Upper lobe of right lung (tissue), 1 donor: ENCODE results near the gene TUBB. TPM values are rescaled to one million over a fixed set of nuclear protein-coding genes. Genes with fewer than 3 reads are reported as not detected.

ENCODE experiments used
- ATAC-seq: fragments of 200-7000 bp; cut with Tn5 transposase; one replicate; pipeline ENCODE4 v1.9.1; 2020; ENCODE audit warnings: mild to moderate bottlenecking, moderate library complexity
- DNase-seq: peaks from one replicate; pipeline ENCODE4 v3.0.0-alpha.2; 2020
- H3K27ac ChIP-seq: fragments of 200-600 bp; one replicate; pipeline ENCODE4 v1.8.0; 2022
- H3K27me3 ChIP-seq: fragments of 200-600 bp; one replicate; pipeline ENCODE4 v1.8.0; 2022; ENCODE audit warnings: mild to moderate bottlenecking
- H3K36me3 ChIP-seq: fragments of 200-600 bp; one replicate; pipeline ENCODE4 v1.8.0; 2022
- H3K4me1 ChIP-seq: fragments of 200-600 bp; one replicate; pipeline ENCODE4 v1.8.0; 2022
- H3K4me3 ChIP-seq: fragments of 200-600 bp; one replicate; pipeline ENCODE4 v1.8.0; 2022; ENCODE audit warnings: mild to moderate bottlenecking
- H3K9me3 ChIP-seq: fragments of 200-600 bp; one replicate; pipeline ENCODE4 v1.8.0; 2022
- CTCF ChIP-seq: fragments of 200-600 bp; IDR thresholded peaks from one replicate; pipeline ENCODE4 v1.8.0; 2022; ENCODE audit warnings: antibody characterized with exemption
- intact Hi-C: fragments of 100-400 bp; cut with DNase I; formaldehyde crosslinking; loops from one replicate; pipeline ENCODE4 v1.11.0; 2022
- total RNA-seq: library from RNA; stranded (reverse); fragmentation: NEBNext Ultra II Directional; extraction: Animal tissue kit (Norgen Biotek cat#: 25700); gene quantifications from one replicate; pipeline ENCODE4 v1.2.1, GENCODE V29; 2021
- donor health status: DM: no; HTN: yes; CAD: no; lungs with severe emphysema.

Gene TUBB
- total RNA-seq, 1 donor from 2014 or later, result 243 TPM

- Histone ChIP-seq H3K9me3 (no peaks in the 10 kb centered on the region), H3K27me3 (no peaks in the 10 kb centered on the region), H3K4me3 (peak overlapping the region; percentile 78), H3K4me1 (peaks cover 43% of the 10 kb centered on the region), H3K27ac (peak overlapping the region; percentile 11), H3K36me3 (peaks cover 47% of the 10 kb centered on the region)
- ATAC-seq (peak; percentile 87), DNase-seq (peak; percentile 93)
- intact Hi-C loops, result loop anchor here (2.0 kb wide), 1 partner anchor 44 kb away; no protein-coding TSS in a partner anchor
- TF ChIP-seq CTCF, result peak; percentile 98
These were observed 41.0 kb upstream of the TUBB start for GRCh38 chr6:30678964-30679726.

DNA sequence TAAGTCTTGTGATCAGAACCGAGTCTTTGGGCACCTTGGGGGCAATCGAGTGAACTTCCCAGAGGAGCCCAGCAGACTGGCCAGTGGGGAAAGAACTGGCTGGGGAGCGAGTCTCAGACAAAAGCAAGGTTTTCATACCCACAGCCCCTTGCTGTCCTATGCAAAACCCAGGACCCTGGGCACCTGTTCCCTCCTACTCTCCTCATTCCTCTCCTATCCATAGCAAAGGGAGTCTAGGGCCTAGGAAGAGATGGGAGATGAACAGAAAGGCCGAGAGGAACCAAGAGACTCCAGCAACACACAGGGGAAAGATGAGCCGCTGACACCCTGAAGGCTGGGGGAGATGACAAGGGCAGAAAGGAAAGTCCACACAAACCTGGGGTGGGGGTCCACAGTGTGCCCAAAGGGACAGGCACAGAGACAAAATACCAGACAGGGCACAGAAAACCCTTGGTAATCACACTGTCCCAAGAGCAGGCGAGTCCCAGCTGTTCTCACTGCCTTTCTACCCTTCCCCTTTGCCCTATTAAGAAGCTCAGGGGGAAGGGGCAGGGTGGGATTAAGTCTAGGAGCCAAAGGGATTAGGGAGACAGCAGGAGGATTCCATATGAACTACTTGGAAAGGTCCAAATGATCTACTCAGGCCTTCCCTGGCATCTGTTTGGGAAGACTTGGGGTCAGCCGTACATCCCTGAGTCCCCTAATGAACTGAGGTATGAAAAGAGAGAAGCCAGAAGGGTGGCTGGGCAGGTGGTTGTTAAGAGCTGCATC is 40.2 kb upstream of the TUBB start:
- H3K9me3 ChIP-seq, result no peaks in the 10 kb centered on the region
- peaks cover 46% of the 10 kb centered on the region for H3K4me1 ChIP-seq
- H3K27ac ChIP-seq, result peak overlapping the region; percentile 92
- no peak for ATAC-seq
- no peaks in the 10 kb centered on the region for H3K27me3 ChIP-seq
- peak overlapping the region; percentile 78 for H3K4me3 ChIP-seq
- no peak for DNase-seq
- peaks cover 47% of the 10 kb centered on the region for H3K36me3 ChIP-seq
- intact Hi-C loops, result loop anchor here (2.0 to 5.0 kb wide), 2 partner anchors 43 to 212 kb away; no protein-coding TSS in a partner anchor
- TF ChIP-seq CTCF, result no peak

- no peaks in the 10 kb centered on the region for H3K9me3 ChIP-seq
- intact Hi-C loops, result loop anchor here (5.0 kb wide), 1 partner anchor 211 kb away; no protein-coding TSS in a partner anchor
- no peak for TF ChIP-seq CTCF
These were observed 38.4 kb upstream of the TUBB start for GRCh38 chr6:30681766-30682142.

GRCh38 chr6:30682143-30683117 is 37.7 kb upstream of the TUBB start:
- no peak for TF ChIP-seq CTCF
- peak; percentile 92 for DNase-seq
- ATAC-seq, result peak; percentile 68
- Histone ChIP-seq H3K9me3 (no peaks in the 10 kb centered on the region), H3K36me3 (peaks cover 29% of the 10 kb centered on the region), H3K27me3 (no peaks in the 10 kb centered on the region), H3K4me3 (peak overlapping the region; percentile 78), H3K27ac (peak overlapping the region; percentile 92), H3K4me1 (peaks cover 50% of the 10 kb centered on the region)
- intact Hi-C loops, result loop anchor here (5.0 kb wide), 1 partner anchor 210 kb away; no protein-coding TSS in a partner anchor

More at GRCh38 chr6:30681766-30682142, 38.4 kb upstream of the TUBB start:
- H3K27ac ChIP-seq, result peak overlapping the region; percentile 92
- ATAC-seq (no peak), DNase-seq (no peak)
- H3K4me1 ChIP-seq, result peaks cover 50% of the 10 kb centered on the region
- H3K4me3 ChIP-seq, result peak overlapping the region; percentile 78
- peaks cover 36% of the 10 kb centered on the region for H3K36me3 ChIP-seq
- no peaks in the 10 kb centered on the region for H3K27me3 ChIP-seq
